GM18867 (cell line): ENCODE measurements around the gene PRKCE.
A peak's percentile ranks its signal among the peaks of the same experiment; 100 is the strongest.

Experiments used
- ATAC-seq: cut with Tn5 transposase; IDR thresholded peaks from one replicate; pipeline ENCODE4 v1.9.1; 2021; ENCODE audit warnings: mild to moderate bottlenecking, moderate library complexity; ENCODE audit not compliant: unreplicated experiment

The PRKCE gene

DNA sequence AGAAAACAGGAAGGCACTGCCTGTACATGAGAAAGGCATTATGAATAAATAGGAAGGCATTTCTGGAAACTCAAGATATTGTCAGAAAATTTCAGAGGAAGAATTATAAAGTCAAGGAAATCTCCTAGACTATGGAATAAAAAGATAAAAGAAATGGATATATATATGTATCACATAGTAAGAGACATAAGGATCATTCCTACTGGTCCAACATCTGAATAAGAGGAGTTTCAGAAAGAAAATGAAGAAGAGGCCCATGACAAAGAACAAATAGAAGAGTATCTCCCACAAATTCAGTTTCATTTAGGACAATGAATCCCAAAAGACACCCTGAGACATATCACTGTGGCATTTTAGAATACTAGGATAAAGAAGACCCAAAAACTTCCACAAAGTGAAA is 178.8 kb downstream of the PRKCE start:
- no peak for ATAC-seq

DNA sequence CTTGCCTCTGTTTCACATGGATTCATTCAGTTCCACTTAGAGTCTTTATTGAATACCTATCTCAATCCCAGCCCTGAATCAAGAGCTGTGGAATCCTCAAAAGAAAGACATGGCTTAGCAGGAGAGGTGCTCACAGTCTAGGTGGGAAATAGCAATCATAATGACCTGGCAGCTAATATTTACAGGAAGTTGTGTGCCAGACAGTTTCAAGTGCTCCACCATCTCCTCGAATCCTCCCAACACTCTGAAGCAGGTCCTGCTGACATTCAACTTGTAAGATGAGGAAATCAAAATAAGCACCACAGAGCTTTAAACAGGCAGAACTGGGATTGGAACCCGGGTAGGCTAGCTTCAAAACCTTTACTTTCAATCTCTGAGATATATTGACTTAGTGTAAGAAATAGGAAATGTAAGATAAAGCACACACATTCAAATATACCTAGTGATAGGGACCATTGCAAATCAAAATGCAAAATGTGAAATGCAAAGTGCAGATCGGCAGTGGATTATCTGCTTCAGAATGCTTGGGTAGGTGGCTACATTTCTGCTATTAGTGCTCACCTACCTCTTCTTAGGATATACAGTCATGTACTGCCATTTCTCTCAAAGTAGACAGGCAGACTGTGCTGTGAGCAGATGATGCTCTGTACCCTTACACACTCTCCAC is 182.0 kb downstream of the PRKCE start:
- peak; percentile 31 for ATAC-seq

DNA sequence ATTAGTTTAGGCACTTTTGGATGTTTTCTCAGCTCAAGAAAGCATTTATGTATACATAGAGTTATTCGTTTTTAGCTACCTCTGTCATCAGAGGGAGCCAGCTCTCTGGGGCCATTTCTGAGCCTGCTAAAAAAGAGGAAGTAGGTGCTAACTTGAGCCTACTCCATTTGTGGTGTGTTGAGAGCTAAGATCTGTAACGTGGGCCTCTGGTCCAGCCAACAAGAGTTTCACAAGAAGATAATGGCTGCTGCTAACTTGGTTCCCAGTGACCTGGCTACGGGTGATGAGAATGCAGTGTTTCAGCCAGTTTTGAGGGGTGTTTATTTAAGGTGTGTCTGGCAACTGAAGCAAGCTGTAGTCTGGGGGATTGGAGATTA is 182.5 kb downstream of the PRKCE start:
- peak; percentile 89 for ATAC-seq

DNA sequence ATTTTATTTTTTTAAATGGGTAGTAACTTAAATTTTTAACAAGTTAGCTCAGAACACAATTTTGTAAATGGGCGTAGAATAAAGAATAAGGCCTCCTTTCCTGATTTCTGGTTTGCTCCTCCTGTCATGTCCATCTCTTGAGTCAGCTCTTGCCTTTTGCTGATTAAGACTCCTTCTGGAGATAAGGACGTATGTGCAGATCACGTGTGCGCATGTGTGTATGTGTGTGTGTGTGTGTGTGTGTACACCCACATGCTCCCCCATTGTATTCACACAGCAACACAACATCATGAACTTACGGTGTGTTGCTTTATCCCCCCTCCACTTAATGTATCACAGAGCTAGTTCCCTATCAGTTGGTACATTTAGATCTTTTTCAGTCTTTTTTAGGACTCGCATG is 182.9 kb downstream of the PRKCE start:
- no peak for ATAC-seq

DNA sequence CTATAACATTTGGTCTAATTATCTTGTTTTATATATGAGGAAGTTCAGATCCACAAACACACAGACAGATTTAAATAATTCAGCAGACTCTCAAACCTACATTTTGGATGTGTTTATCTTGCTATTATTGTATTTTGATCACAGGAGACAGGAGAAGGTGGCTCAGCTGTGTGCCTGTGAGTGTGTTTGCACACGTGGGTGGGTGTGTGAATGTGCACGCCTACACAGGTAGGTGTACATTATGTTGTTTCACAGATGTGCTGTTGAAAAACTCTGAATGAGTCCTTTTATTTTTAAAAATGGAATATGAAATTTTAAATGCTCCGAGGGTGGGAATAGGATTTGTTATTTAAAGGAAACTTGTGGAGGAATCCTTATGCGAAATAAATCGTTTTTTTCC is 183.4 kb downstream of the PRKCE start:
- ATAC-seq: no peak

DNA sequence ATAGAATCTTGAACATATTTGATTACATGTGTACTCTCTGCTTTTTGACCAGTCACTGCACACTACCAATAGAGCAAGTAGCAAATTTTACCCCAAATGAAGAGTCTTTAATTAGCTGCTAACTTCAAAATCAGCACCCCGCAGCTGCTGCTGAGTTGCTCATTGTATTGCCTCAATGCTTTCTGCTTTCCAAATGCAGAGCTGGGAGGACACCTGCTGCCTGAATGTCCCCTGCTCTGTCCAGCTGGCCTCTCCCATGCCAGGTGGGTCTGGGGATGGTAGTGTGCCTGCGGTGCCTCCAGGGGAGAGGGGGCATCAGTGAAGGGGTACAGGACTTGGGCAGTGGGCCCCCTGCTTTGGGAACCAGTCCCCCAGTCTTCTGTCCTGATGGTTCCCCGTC is 184.8 kb downstream of the PRKCE start:
- no peak for ATAC-seq

DNA sequence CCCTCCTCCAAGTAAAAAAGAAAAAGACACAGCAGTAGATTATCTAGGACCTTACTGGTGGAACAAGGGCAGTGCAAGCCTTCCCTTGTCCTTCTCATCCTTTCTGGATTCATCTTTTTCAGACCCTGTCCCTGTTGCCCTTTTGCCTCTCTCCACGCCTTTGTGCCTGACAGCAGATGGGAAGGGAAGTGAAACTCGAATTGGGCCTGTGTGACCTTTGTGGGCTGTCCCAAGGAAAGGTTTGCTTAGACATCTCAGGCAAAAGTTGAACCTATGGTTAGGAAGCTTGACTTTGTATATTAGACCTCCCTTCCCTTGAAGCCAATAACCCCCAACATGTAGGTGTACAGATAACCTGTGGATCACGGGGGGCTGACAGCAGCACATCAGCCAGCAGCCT is 185.3 kb downstream of the PRKCE start:
- no peak for ATAC-seq

DNA sequence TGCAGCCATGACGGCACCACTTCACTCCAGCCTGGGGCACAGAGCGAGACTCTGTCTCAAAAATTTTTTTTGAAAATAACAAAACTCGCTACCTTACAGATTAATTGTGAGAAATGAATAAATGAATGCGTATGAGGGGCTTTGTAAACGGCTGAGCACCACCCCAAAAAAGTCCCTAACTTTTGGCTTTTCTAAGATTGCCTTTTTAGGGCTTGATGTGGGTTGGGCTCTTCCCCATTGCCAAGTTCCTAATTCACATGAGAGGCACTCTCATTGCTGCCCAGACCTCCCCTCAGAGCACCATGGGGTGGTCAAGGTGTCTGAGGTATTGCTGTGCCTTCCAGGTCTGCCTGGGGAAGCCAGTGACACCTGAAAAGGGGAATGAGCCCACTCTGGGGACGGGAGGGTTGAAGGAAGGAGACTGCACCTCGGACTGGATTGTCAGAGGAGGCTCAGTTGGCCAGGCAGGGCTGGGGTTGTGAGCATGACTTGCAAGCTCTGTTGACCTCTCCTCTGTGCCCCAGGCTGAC is 186.4 kb downstream of the PRKCE start:
- no peak for ATAC-seq

DNA sequence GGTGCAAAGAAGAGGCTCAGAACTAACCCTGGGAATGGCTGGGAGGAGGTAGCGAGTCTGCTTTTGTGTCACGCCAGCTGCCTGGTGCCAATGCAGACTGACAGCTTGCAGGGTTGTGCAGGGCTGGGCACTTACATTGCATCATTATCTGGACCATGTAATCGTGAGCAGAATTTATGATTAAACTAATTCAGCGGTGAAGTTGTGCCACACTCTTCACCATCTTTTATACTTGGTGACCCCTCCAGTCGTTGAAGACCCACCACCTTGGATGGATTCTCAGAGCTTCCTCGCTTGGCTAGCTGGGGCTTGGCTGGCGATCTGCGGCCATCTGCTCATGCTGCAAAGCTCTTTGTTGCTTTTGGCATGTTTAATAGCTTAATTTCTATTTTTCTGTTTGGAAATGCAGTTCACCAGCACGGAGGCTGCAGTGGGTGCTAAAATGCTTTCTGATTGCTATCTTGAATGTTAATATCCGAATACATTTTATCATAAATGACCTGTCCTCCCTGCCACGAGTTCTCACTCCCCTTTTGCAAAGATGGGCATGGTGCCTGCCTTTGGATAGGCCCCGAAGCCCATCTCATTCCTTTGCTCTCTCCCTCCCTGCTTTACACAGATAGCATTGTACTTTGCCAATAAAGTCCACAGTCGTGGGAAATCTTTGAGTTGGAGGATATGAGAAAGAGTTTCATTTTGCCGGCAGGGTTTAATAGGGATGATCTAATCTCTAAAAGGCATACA is 188.2 kb downstream of the PRKCE start:
- no peak for ATAC-seq

DNA sequence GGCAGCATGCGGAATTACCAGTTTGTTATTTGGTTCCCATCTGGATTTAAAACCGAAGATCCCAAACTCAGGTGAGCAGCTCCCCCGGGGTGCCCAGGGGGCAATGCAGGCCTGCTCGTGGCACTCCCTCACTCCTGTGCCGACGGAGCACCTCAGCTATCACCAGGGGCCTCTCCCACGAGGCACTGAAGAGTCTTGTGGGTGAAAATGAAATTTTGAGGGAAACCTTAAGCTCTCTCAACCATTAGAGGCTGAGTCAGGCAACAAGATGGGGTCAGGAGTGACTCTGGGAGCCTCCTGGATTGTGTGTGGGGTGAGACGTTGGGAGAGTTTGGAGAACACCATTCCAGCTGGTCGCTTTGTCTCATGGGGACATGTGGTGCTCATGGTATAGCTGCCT is 189.0 kb downstream of the PRKCE start:
- no peak for ATAC-seq

DNA sequence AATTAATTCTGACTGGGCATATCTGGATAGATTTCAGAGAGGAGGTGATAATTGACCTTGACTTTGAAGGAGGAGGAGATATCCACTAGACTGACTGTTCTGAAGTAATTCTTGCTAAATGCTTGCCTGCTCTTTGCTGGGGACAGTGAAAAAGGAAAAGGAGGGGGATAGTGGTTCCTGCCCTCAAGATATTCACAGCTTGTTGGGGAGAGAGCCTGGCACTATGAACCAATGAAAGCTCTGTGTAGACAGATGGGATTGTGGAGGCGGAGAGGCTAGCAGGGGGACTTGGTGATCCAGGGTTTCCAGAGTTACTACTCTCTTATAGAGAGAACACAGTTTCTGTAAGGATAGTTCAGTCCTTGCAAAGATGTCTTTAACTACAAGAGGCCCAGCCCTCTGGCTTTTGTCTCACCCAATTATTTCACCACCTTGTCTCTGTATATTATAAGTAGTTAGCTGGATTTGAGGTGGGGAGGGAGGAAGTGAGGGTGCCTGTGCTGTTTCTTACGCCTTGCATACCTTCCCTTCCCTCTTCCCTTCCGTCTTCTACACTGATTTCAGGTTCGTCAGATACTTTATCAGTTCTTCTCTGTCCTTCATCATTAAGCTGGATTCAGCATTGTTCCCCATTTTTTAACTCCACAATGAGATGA is 190.4 kb downstream of the PRKCE start:
- ATAC-seq: no peak

DNA sequence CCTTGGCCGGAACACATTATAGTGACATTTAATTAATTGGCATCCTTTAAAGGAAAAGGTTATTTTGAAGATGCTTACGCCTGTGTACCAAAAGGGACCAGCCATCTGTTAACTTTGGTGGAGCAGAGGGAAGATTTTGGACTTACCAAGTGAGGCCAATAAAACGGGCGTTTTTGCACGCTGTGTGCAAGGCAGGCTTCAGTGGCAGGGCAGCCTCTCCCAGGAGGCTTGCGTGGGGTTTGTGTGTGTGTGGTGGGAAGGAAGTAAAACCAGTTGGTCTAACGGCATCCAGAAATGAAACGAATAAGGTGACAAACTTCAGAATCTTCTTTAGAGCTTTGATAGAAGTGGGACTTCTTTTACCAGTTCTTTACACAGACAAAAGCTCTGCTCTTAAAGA is 191.7 kb downstream of the PRKCE start:
- ATAC-seq: peak; percentile 55

DNA sequence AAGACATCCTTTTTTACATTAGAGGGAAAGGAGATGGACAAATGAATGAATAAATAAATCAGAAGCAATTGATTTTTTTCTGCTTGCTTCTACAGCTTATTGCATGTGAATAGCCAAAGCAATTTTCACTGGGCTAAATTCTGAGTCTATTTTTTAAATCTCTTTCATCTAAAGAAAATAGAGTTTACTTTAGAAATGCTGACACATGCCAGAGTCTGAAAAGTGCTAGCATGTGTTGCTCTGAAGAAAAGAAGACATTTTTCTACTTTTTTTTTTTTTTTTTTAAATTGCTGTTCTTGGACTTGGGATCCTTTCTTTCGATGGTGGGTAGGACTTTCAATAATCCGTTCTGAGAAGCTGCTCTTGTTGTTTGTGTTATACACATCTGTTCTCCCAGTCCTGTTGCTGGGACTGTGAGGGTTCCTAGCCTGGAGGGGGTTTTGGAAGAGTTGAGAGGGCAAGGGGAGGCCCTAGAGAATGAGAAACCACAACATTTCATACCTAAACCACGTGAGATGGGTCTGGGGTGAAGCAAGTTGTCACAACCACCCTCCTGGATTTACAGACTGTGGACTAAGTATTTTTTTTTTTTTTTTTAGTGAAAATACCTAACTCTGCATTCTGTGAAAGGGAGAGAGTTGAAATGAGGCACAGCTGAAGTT is 193.5 kb downstream of the PRKCE start:
- ATAC-seq: no peak

DNA sequence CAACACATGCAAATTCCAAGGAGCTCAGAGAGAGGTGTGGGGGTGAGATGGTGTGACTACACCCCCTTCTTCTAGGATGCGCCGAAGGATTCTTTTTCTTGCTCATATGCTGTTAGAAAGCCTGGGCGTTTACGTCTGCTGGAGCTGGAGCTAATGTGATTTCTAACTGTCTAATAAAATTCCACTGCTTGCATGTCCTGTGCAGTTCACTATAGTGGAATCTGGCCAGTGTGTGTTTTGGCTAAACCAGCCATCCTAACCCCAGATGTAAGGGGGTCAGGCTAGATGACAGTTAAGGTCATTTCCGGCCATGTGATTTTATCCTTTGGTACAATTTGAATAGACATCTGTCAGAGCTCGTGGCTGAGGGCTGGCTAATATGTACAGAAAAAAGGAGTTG is 194.1 kb downstream of the PRKCE start:
- no peak for ATAC-seq

DNA sequence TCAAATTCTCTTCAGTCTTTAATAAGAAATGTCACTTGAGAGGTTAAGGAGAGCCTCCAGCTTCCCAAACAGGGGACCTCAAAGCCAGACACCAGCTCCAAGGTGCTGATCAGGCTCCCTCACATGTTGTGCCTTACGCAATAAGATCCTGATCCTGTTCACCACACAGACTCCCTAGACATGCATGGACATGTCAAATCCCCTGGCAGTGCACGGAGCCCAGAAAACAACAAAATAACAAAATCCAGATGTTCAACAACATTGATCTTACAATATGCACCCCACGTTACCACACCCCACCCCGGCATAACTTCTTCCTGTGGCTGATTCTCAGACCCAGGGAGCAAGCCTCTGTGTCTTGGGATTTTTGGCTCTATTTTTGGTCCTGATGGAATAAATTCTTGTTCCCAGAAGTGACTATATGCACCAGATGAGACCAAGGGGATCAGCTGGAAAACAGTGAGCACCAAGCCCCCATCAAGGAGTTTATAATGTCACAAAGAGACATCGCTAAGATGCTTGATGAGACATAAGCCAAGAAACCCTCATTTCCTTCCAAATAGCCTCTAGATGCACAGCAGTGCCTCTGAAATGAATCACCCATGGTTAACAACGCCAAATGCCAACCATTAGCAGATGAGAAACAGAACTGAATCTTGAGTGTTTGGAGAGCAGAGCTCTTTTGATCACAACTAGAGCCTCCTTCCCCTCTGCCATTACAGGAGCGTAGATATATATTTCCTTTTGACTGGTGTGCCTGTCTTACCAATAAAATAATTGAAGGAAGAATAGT is 198.2 kb downstream of the PRKCE start:
- ATAC-seq: no peak

DNA sequence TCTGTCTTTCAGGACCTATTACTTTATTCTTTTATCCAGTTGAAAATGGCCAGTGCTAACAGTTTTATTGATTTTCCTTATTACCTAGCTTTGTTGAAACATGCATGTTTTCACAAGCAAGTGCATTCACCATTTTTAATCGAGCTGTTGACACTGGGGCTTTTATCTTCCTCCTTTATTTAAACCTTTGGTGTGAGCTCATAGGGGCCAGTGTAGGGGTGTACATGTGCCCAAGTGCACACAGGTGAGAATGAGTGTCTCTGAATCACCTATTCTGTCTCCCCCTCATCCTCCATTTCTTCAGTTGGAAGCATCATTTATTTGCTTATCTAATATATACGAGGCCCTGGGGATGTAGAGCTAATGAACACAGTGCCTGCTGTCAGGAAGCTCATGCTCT is 199.1 kb downstream of the PRKCE start:
- ATAC-seq: no peak

DNA sequence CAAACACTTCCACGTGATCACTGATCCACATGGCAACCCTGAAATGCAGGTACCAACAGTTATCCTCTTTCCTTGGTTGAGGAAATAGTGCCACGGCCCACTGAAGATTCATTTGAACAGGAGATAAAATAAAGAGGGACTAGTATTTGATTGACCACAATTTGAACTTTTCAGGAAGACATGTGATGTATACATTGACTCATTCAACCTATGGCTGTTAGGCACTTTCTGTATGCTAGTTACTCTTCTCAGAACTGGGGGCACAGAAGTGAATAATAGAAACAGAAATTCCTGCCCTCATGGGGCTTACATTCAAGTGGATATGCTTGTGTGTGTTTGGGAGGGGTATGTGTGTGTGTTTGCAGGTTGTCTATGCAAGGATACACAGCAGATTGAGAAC is 199.6 kb downstream of the PRKCE start:
- no peak for ATAC-seq

DNA sequence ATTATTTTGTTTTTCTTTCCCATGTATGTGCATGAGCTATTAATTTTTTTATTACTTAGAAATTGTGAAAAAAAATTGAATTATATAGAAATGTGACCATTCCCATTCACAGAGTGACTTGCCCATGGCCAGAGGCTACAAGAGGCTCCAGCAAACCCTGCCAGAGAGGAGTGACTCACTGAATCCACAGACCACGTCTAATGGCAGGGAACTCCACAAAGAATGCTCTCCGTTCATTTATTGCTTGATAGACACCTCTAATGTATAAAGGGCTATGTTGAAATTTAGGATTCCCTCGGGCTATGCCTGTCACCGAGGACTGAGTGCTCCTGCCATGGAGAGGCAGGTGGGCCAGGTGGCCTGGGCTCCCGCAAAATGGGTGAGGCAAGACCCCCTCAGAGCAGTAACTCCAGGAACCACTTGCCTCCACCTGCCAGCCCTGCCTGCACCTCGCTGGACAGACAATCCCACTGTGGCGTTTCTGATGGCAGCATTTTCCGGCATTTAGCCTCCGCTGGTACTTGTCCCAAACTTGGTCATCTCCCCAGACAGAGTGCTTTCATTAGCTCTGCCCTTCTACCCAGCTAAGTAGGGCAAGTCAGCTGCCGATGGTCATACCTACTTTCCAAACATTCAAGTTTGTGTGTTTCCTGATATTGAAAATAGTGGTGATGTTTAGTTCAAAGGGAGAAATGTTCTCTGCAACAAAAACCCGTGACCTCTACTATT is 200.3 kb downstream of the PRKCE start:
- ATAC-seq: no peak

DNA sequence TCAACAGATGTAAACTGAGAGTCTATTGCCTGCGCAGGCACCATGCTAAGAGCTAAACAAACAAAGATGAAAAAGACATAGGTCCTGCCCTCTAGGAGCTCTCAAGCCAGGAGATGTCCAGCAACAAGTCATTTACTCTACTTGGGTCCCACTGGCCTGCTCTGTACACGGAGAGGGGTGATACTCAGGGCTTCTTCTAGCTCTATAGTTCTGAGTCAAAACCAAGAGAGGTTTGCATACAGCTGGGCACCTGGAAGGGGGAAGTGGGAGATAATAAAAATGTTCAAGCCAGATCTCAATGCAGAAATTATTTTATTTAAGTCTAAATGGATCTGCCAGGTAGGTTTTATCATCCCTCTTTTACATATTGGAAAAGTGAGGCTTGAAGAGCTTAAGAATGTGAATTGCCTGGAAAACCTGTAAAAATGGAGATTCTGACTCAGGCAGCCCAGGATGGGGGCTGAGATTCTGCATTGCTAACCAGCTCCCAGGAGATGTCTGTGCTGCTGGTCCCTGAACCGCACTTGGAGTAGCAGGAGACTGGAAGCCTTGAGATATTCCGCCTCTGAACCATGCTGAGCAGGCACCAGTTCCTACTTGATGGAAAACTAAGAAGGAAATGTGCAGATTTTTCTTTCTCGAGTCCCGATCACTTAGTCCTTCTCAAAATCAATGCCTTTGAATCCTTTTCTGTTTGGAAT is 201.1 kb downstream of the PRKCE start:
- no peak for ATAC-seq
